ENCODE data around the gene POLN. TPM values are rescaled to one million over a fixed set of nuclear protein-coding genes. Genes with fewer than 3 reads are reported as not detected.

The POLN gene
- total RNA-seq, 1 experiment from 2014 or later: 0.26 TPM

DNA sequence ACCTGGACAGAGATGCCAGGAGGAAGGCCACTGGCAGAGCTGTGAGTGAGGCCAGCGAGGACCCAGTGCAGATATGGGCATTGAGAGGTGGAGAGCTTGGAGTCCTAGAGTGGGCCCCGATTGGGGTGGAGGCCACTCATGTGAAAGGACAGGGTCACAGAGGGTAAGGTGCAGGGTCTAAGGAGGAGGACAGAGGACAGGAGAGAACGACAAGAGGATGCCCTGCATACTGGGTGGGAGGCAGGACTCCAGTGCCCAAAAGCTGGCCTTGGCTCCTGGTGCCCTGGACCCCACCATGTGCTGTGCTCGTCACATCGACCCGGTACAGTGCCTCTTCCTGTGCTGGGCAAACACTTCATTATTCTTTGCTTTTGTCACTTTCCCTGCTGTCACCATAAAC lies 116.1 kb downstream of the POLN start:
- Histone ChIP-seq H3K9ac (ENCODE audit: low read length) (no peak overlapping the region), H3K36me3 (ENCODE audit: low read depth, low read length) (no peaks in the 10 kb centered on the region), H3K27ac (ENCODE audit: low read length) (no peak overlapping the region), H2AFZ (ENCODE audit: low read length) (no peak overlapping the region), H3K4me2 (ENCODE audit: low read length) (no peak overlapping the region), H3K79me2 (ENCODE audit: low read length) (no peaks in the 10 kb centered on the region), H3F3A (ENCODE audit: low read length, unreplicated experiment) (no peaks in the 10 kb centered on the region), H4K20me1 (ENCODE audit: low read length) (no peaks in the 10 kb centered on the region), H3K4me1 (ENCODE audit: insufficient read depth, low read length) (no peaks in the 10 kb centered on the region), H3K4me3 (ENCODE audit: low read length) (no peak overlapping the region), H3K27me3 (ENCODE audit: low read length) (no peaks in the 10 kb centered on the region), H3K9me2 (replicated peaks; ENCODE audit: low read length) (no peaks in the 10 kb centered on the region), H3K9me3 (ENCODE audit: low read length) (no peaks in the 10 kb centered on the region)
- POLR2A ChIA-PET (ENCODE audit: unreplicated experiment): no interaction called here
- intact Hi-C loops (cut with micrococcal nuclease): no loop called here
- BruUV-seq (replicated peaks): no TSS peak
- ATAC-seq (no peak), DNase-seq (no peak)
- CTCF ChIA-PET: no interaction called here
- TF ChIP-seq CTCF (conservative IDR thresholded peaks at IDR 0.05; ENCODE audit: low read depth, low read length) (no peak), EZH2 (IDR thresholded peaks at IDR 0.05; ENCODE audit: low read length, unreplicated experiment) (no peak), EZH2phosphoT487 (IDR thresholded peaks at IDR 0.05; ENCODE audit: borderline replicate concordance, low read length) (no peak)

DNA sequence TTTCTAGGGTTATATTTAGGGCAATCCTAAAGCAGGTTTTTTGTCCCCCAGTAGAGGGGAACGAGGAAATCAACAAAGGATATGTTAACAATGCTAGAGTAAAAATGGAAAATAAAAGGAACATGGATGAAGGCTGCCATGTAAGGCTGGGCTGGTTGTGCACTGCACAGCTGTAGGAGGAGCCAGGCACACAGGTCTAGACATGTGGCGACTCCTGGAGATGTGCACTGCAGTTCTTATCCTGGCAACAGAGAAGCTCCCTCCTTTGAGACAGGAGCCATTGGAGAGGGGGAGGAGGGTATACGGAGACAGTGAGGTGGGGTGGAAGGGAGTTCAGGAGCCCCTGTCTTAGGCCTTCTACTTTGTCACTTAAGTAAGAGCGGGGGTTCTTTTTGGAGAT lies 116.9 kb downstream of the POLN start:
- POLR2A ChIA-PET (ENCODE audit: unreplicated experiment): no interaction called here
- no peaks in the 10 kb centered on the region for H3K27me3 ChIP-seq (ENCODE audit: low read length)
- no peaks in the 10 kb centered on the region for H3F3A ChIP-seq (ENCODE audit: low read length, unreplicated experiment)
- DNase-seq (no peak), ATAC-seq (no peak)
- H2AFZ ChIP-seq (ENCODE audit: low read length): no peak overlapping the region
- no peak overlapping the region for H3K9ac ChIP-seq (ENCODE audit: low read length)
- H3K9me2 ChIP-seq (replicated peaks; ENCODE audit: low read length): no peaks in the 10 kb centered on the region
- H4K20me1 ChIP-seq (ENCODE audit: low read length): no peaks in the 10 kb centered on the region
- no peak for TF ChIP-seq EZH2phosphoT487 (IDR thresholded peaks at IDR 0.05; ENCODE audit: borderline replicate concordance, low read length)
- no peak for TF ChIP-seq EZH2 (IDR thresholded peaks at IDR 0.05; ENCODE audit: low read length, unreplicated experiment)
- TF ChIP-seq CTCF (conservative IDR thresholded peaks at IDR 0.05; ENCODE audit: low read depth, low read length): no peak
- no peak overlapping the region for H3K4me3 ChIP-seq (ENCODE audit: low read length)
- H3K4me2 ChIP-seq (ENCODE audit: low read length): no peak overlapping the region
- no TSS peak for BruUV-seq (replicated peaks)
- intact Hi-C loops (cut with micrococcal nuclease): no loop called here
- no peaks in the 10 kb centered on the region for H3K36me3 ChIP-seq (ENCODE audit: low read depth, low read length)
- H3K9me3 ChIP-seq (ENCODE audit: low read length): no peaks in the 10 kb centered on the region
- no peaks in the 10 kb centered on the region for H3K79me2 ChIP-seq (ENCODE audit: low read length)
- H3K4me1 ChIP-seq (ENCODE audit: insufficient read depth, low read length): no peaks in the 10 kb centered on the region
- CTCF ChIA-PET: no interaction called here
- H3K27ac ChIP-seq (ENCODE audit: low read length): no peak overlapping the region

- no peaks in the 10 kb centered on the region for H4K20me1 ChIP-seq (ENCODE audit: low read length)
- H3K4me3 ChIP-seq (ENCODE audit: low read length): no peak overlapping the region
- DNase-seq (no peak), ATAC-seq (no peak)
- H3K27me3 ChIP-seq (ENCODE audit: low read length): no peaks in the 10 kb centered on the region
- no peaks in the 10 kb centered on the region for H3K9me2 ChIP-seq (replicated peaks; ENCODE audit: low read length)
- no peaks in the 10 kb centered on the region for H3K79me2 ChIP-seq (ENCODE audit: low read length)
- H3K27ac ChIP-seq (ENCODE audit: low read length): no peak overlapping the region
- no peak overlapping the region for H2AFZ ChIP-seq (ENCODE audit: low read length)
- TF ChIP-seq CTCF (conservative IDR thresholded peaks at IDR 0.05; ENCODE audit: low read depth, low read length) (no peak), EZH2 (IDR thresholded peaks at IDR 0.05; ENCODE audit: low read length, unreplicated experiment) (no peak), EZH2phosphoT487 (IDR thresholded peaks at IDR 0.05; ENCODE audit: borderline replicate concordance, low read length) (no peak)
- no peaks in the 10 kb centered on the region for H3F3A ChIP-seq (ENCODE audit: low read length, unreplicated experiment)
- CTCF ChIA-PET: no interaction called here
- no peaks in the 10 kb centered on the region for H3K36me3 ChIP-seq (ENCODE audit: low read depth, low read length)
- intact Hi-C loops (cut with micrococcal nuclease): no loop called here
- POLR2A ChIA-PET (ENCODE audit: unreplicated experiment): no interaction called here
- no peak overlapping the region for H3K4me2 ChIP-seq (ENCODE audit: low read length)
- H3K9ac ChIP-seq (ENCODE audit: low read length): no peak overlapping the region
- H3K4me1 ChIP-seq (ENCODE audit: insufficient read depth, low read length): no peaks in the 10 kb centered on the region
- BruUV-seq (replicated peaks): no TSS peak
- no peaks in the 10 kb centered on the region for H3K9me3 ChIP-seq (ENCODE audit: low read length)
These were observed 125.1 kb downstream of the POLN start for GRCh38 chr4:2116687-2117400.

Data from PC-3 (cell line).